HL-60/S4 (cell line): Measurements from ENCODE around the gene MED12.

Experiments
- in situ Hi-C: fragments of 300-500 bp; cut with MboI; formaldehyde crosslinking; loops from 2 replicates; pipeline ENCODE4 v1.14.3; 2022; ENCODE audit warnings: low sequenced_read_pairs

The MED12 gene

DNA sequence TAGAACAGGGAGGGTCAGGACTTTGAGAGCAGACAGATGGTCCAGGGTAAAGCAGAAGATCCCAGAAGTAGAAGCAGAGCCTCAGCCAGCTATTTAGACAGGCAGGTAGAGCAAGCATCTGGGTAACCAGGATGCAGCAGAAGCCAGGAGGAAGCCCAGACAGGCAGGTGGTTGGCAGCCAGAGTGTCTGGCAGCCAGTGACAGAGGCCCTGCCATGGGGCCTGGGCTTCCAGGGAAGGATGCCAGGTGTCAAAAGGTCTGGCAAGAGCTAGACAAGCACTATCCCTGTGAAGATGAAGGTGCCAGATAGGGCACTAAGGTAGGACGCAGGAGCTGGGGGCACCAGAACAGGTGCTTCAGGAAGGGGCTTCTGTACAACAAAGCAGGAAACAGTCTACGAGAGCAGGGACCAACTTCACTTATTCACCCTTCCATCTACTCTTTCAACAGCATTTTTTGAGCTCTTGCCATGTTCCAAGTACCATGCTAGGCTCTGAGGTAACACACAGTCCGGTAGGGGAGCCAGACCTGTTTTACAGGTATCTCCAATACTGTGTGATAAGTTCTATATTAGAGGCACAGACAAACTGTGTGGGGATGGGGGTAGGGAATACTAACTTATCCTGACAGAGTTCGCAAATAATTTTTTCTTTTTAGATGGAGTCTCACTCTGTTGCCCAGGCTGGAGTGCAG, 66.6 kb downstream of the MED12 start:
- in situ Hi-C loops = loop anchor here (25.0 kb wide), 1 partner anchor 423 kb away; no protein-coding TSS in a partner anchor

DNA sequence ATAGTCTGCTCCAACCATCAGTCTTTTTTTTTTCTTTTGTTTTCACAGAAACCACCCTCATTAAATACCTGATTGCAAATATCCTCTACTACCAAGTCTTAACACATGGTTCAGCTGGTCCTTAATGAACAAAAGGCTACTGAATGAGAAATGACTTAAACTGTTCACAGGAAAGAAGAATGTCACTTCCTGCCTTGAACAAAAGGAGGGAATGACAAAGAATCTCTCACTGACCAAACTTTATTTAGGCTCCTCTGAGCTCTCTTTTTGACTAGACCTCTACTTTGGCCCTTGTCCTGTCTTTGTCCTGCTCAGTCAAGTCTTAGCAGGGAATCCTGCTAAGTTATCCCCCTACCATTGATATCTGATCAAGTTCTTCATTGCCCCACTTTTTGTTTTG, 72.9 kb downstream of the MED12 start:
- in situ Hi-C loops = loop anchor here (25.0 kb wide), 1 partner anchor 429 kb away; no protein-coding TSS in a partner anchor
